Gastroesophageal sphincter (tissue), 4 donors: ENCODE measurements around the gene FARS2. TPM values are rescaled to one million over a fixed set of nuclear protein-coding genes. Genes with fewer than 3 reads are reported as not detected.

Experiments used
- ATAC-seq: fragments of 150-250 bp; one replicate; pipeline ENCODE4 v1.9.1; 2016; ENCODE audit warnings: mild to moderate bottlenecking, moderate library complexity
- H3K27ac ChIP-seq, 4 donors: fragments of 200-600 bp; sonication (generic) in 3 of 4; 1 replicate in 3 of 4; 2 replicates in 1 of 4; pipeline ENCODE4 v1.5.1; 2016 to 2019
- H3K27me3 ChIP-seq: fragments of 200-600 bp; sonication (generic); one replicate; pipeline ENCODE4 v1.5.1; 2019
- H3K36me3 ChIP-seq, 2 donors: fragments of 200-600 bp; sonication (generic); one replicate each; pipeline ENCODE4 v1.5.1; 2019; ENCODE audit warnings: control low read depth in 1 of 2
- H3K4me1 ChIP-seq, 3 donors: fragments of 200-600 bp; sonication (generic); 1 replicate in 2 of 3; 2 replicates in 1 of 3; pipeline ENCODE4 v1.5.1; 2016 to 2019; ENCODE audit warnings: control low read depth in 2 of 3
- H3K4me3 ChIP-seq, 2 donors: fragments of 200-600 bp; sonication (generic); one replicate each; pipeline ENCODE4 v1.5.1; 2019; ENCODE audit warnings: mild to moderate bottlenecking in 1 of 2, moderate library complexity in 1 of 2
- H3K9me3 ChIP-seq, 3 donors: fragments of 200-600 bp; sonication (generic); one replicate each; pipeline ENCODE4 v1.5.1; 2017 to 2019; ENCODE audit warnings: control low read depth in 2 of 3
- CTCF ChIP-seq, 4 experiments: fragments of 200-600 bp in 2 of 4; fragments of 450-650 bp in 2 of 4; sonication (generic) in 1 of 4; IDR thresholded peaks; one replicate each; pipeline ENCODE4 v1.5.1; 2017 to 2019; ENCODE audit warnings: antibody characterized with exemption in 4 of 4, mild to moderate bottlenecking in 2 of 4, moderate library complexity in 2 of 4
- EP300 ChIP-seq: sonication (generic); formaldehyde crosslinking; IDR thresholded peaks from one replicate; pipeline ENCODE4 v1.6.1; 2017; ENCODE audit warnings: antibody characterized with exemption, mild to moderate bottlenecking
- POLR2A ChIP-seq, 2 donors: fragments of 450-650 bp; IDR thresholded peaks; one replicate each; pipeline ENCODE4 v1.6.1; 2017; ENCODE audit warnings: antibody characterized with exemption in 2 of 2, mild to moderate bottlenecking in 2 of 2, moderate library complexity in 1 of 2
- POLR2AphosphoS5 ChIP-seq: sonication (generic); formaldehyde crosslinking; IDR thresholded peaks from one replicate; pipeline ENCODE4 v1.6.1; 2017; ENCODE audit warnings: antibody characterized with exemption
- WGBS, 2 donors: methylation state at CpG; one replicate each; pipeline ENCODE4 v1.1.5; 2018; ENCODE audit warnings: low coverage in 1 of 2; 5-methylcytosine and 5-hydroxymethylcytosine counted together
- total RNA-seq, 4 donors: library from RNA; depleted of rRNA; stranded (reverse); fragments of >200 nt; gene quantifications; one replicate each; pipeline ENCODE4 v1.1.0, GENCODE V29; 2016

The FARS2 gene
- total RNA-seq, 4 donors from 2014 or later = 9.8 to 16.3 (median 14.4) TPM

GRCh38 chr6:5247201-5247600, 14.1 kb upstream of the FARS2 start:
- ATAC-seq = no peak
- Histone ChIP-seq H3K4me3 (no peak overlapping the region), H3K27ac (no peak overlapping the region), H3K27me3 (no peaks in the 10 kb centered on the region), H3K36me3 (peaks cover 0 to 3% of the 10 kb centered on the region in 2 donors), H3K4me1 (no peaks in the 10 kb centered on the region), H3K9me3 (no peaks in the 10 kb centered on the region)
- WGBS, 2 donors = 82 to 96% methylated on average over 2 of the region's 2 CpGs
- TF ChIP-seq EP300 (no peak), POLR2AphosphoS5 (no peak), POLR2A (IDR thresholded peaks at IDR 0.05) (no peak), CTCF (IDR thresholded peaks at IDR 0.05) (no peak)

GRCh38 chr6:5248302-5249098, 12.8 kb upstream of the FARS2 start:
- peaks cover 0 to 6% of the 10 kb centered on the region in 2 donors for H3K36me3 ChIP-seq
- H3K9me3 ChIP-seq = no peaks in the 10 kb centered on the region
- TF ChIP-seq POLR2A (IDR thresholded peaks at IDR 0.05) = no peak
- no peak for TF ChIP-seq POLR2AphosphoS5
- TF ChIP-seq CTCF (IDR thresholded peaks at IDR 0.05) = no peak
- TF ChIP-seq EP300 = no peak
- H3K27ac ChIP-seq = no peak overlapping the region
- 92 to 98% methylated on average over 4 to 9 of the region's 9 CpGs for WGBS, 2 donors
- no peaks in the 10 kb centered on the region for H3K4me1 ChIP-seq
- no peak for ATAC-seq
- H3K4me3 ChIP-seq = no peak overlapping the region
- H3K27me3 ChIP-seq = no peaks in the 10 kb centered on the region

- no peaks in the 10 kb centered on the region for H3K4me1 ChIP-seq
- peaks cover 0 to 14% of the 10 kb centered on the region in 2 donors for H3K36me3 ChIP-seq
- 76 to 92% methylated on average over 5 of the region's 5 CpGs for WGBS, 2 donors
- TF ChIP-seq CTCF (IDR thresholded peaks at IDR 0.05) = no peak
- TF ChIP-seq EP300 = no peak
- no peak for TF ChIP-seq POLR2A (IDR thresholded peaks at IDR 0.05)
- TF ChIP-seq POLR2AphosphoS5 = no peak
- H3K9me3 ChIP-seq = no peaks in the 10 kb centered on the region
- H3K4me3 ChIP-seq = no peak overlapping the region
- H3K27ac ChIP-seq = no peak overlapping the region
- ATAC-seq = no peak
- H3K27me3 ChIP-seq = no peaks in the 10 kb centered on the region
These were observed 11.7 kb upstream of the FARS2 start for GRCh38 chr6:5249451-5250122.

GRCh38 chr6:5250451-5250850, 10.9 kb upstream of the FARS2 start:
- no peak overlapping the region for H3K4me3 ChIP-seq
- TF ChIP-seq EP300 (no peak), POLR2AphosphoS5 (no peak), CTCF (IDR thresholded peaks at IDR 0.05) (no peak), POLR2A (IDR thresholded peaks at IDR 0.05) (no peak)
- 87 to 90% methylated on average over 3 of the region's 3 CpGs for WGBS, 2 donors

GRCh38 chr6:5250911-5251310, 10.4 kb upstream of the FARS2 start:
- H3K27me3 ChIP-seq = no peaks in the 10 kb centered on the region
- H3K27ac ChIP-seq = no peak overlapping the region
- no peaks in the 10 kb centered on the region for H3K4me1 ChIP-seq
- no peak for ATAC-seq
- no peaks in the 10 kb centered on the region for H3K9me3 ChIP-seq
- H3K4me3 ChIP-seq = no peak overlapping the region
- WGBS, 2 donors = 76 to 85% methylated on average over 4 of the region's 4 CpGs
- peaks cover 0 to 14% of the 10 kb centered on the region in 2 donors for H3K36me3 ChIP-seq
- no peak for TF ChIP-seq CTCF (IDR thresholded peaks at IDR 0.05)
- TF ChIP-seq POLR2AphosphoS5 = no peak
- no peak for TF ChIP-seq EP300
- no peak for TF ChIP-seq POLR2A (IDR thresholded peaks at IDR 0.05)

More at GRCh38 chr6:5250451-5250850, 10.9 kb upstream of the FARS2 start:
- no peaks in the 10 kb centered on the region for H3K27me3 ChIP-seq
- no peaks in the 10 kb centered on the region for H3K9me3 ChIP-seq
- no peak for ATAC-seq
- H3K36me3 ChIP-seq = peaks cover 0 to 14% of the 10 kb centered on the region in 2 donors
- H3K27ac ChIP-seq = no peak overlapping the region
- H3K4me1 ChIP-seq = no peaks in the 10 kb centered on the region
